GM18873 (cell line): ENCODE data around the gene CLNK.

Experiments used
- ATAC-seq: cut with Tn5 transposase; IDR thresholded peaks from one replicate; pipeline ENCODE4 v1.9.1; 2021; ENCODE audit warnings: mild to moderate bottlenecking, moderate library complexity, moderate number of reproducible peaks; ENCODE audit not compliant: unreplicated experiment, low FRiP score

Gene CLNK

GRCh38 chr4:10667701-10668326, 16.8 kb downstream of the CLNK start:
- ATAC-seq = no peak

- no peak for ATAC-seq
Measured at GRCh38 chr4:10666616-10667015, 18.0 kb downstream of the CLNK start.

- ATAC-seq = no peak
Measured at GRCh38 chr4:10664408-10664807, 20.2 kb downstream of the CLNK start.

GRCh38 chr4:10662937-10663336, 21.6 kb downstream of the CLNK start:
- ATAC-seq = no peak

- ATAC-seq = no peak
Measured at GRCh38 chr4:10661047-10661446, 23.5 kb downstream of the CLNK start.

GRCh38 chr4:10659251-10659650, 25.3 kb downstream of the CLNK start:
- ATAC-seq = no peak

GRCh38 chr4:10656988-10657387, 27.6 kb downstream of the CLNK start:
- ATAC-seq = no peak

GRCh38 chr4:10656420-10656819, 28.1 kb downstream of the CLNK start:
- no peak for ATAC-seq

GRCh38 chr4:10655968-10656367, 28.6 kb downstream of the CLNK start:
- no peak for ATAC-seq

GRCh38 chr4:10648479-10648878, 36.1 kb downstream of the CLNK start:
- ATAC-seq = no peak

- ATAC-seq = no peak
Measured at GRCh38 chr4:10647846-10648245, 36.7 kb downstream of the CLNK start.

GRCh38 chr4:10643600-10644425, 40.8 kb downstream of the CLNK start:
- ATAC-seq = no peak

- ATAC-seq = no peak
Measured at GRCh38 chr4:10640561-10641201, 43.9 kb downstream of the CLNK start.

- no peak for ATAC-seq
Measured at GRCh38 chr4:10639664-10640063, 44.9 kb downstream of the CLNK start.

GRCh38 chr4:10639100-10639499, 45.5 kb downstream of the CLNK start:
- ATAC-seq = no peak

- no peak for ATAC-seq
Measured at GRCh38 chr4:10635091-10635490, 49.5 kb downstream of the CLNK start.

- ATAC-seq = no peak
Measured at GRCh38 chr4:10629394-10629793, 55.2 kb downstream of the CLNK start.

GRCh38 chr4:10625131-10625530, 59.4 kb downstream of the CLNK start:
- no peak for ATAC-seq

GRCh38 chr4:10623862-10624261, 60.7 kb downstream of the CLNK start:
- ATAC-seq = no peak

- ATAC-seq = no peak
Measured at GRCh38 chr4:10623241-10623640, 61.3 kb downstream of the CLNK start.

- peak; percentile 89 for ATAC-seq
Measured at GRCh38 chr4:10622728-10623127, 61.8 kb downstream of the CLNK start.
